ENCODE data around the gene CD86. TPM values are rescaled to one million over a fixed set of nuclear protein-coding genes. Genes with fewer than 3 reads are reported as not detected.

Gene CD86
- total and polyA plus RNA-seq, 4 donors, result 1.7 to 4.0 (median 2.6) TPM

DNA sequence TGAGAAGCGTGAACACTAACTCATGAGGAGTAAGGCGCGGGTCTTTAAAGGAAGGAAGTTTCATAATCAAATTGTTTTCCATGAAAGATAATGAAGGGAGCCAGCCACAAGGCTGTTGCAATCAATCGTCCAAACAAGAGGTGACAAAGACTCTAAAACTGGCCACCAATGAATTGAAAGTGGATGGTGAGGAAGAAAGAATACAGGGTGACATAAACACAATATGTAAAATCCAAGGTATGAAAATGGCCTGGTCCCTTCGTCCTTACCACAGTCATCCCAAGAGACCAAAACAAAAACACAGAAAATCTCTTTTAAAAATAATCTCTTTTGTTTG is 12.0 kb downstream of the CD86 start:
- Histone ChIP-seq H3K4me1 (ENCODE audit: control insufficient read depth in 4 of 4, insufficient read depth in 4 of 4, low read length in 3 of 4) (no peaks in the 10 kb centered on the region), H3K4me3 (ENCODE audit: low read depth in 1 of 3, low read length in 3 of 3) (no peak overlapping the region), H3K27ac (ENCODE audit: low read depth in 1 of 2, low read length in 2 of 2) (no peak overlapping the region), H3K9me3 (ENCODE audit: control insufficient read depth in 4 of 4, low read length in 3 of 4) (no peaks in the 10 kb centered on the region), H3K9ac (ENCODE audit: low read depth in 1 of 2, low read length in 2 of 2) (no peak overlapping the region), H3K36me3 (ENCODE audit: control insufficient read depth in 4 of 4, insufficient read depth in 3 of 4, low read depth in 1 of 4, low read length in 3 of 4) (no peaks in the 10 kb centered on the region), H3K27me3 (ENCODE audit: control insufficient read depth in 4 of 4, insufficient read depth in 4 of 4, low read length in 3 of 4) (no peaks in the 10 kb centered on the region)
- TF ChIP-seq EGR1 (IDR thresholded peaks at IDR 0.05; ENCODE audit: low read depth in 2 of 2) (no peak), FOXA2 (IDR thresholded peaks at IDR 0.05) (no peak), HNF4A (conservative IDR thresholded peaks at IDR 0.05) (no peak), YY1 (IDR thresholded peaks at IDR 0.05) (no peak), HNF4G (IDR thresholded peaks at IDR 0.05) (no peak), GABPA (IDR thresholded peaks at IDR 0.05 in 1 of 2, conservative IDR thresholded peaks at IDR 0.05 in 1 of 2) (no peak), FOXA1 (IDR thresholded peaks at IDR 0.05) (no peak), NR2F2 (IDR thresholded peaks at IDR 0.05) (no peak), SP1 (IDR thresholded peaks at IDR 0.05) (no peak), RXRA (IDR thresholded peaks at IDR 0.05) (no peak)
- TF ChIP-seq, protein P1, sequence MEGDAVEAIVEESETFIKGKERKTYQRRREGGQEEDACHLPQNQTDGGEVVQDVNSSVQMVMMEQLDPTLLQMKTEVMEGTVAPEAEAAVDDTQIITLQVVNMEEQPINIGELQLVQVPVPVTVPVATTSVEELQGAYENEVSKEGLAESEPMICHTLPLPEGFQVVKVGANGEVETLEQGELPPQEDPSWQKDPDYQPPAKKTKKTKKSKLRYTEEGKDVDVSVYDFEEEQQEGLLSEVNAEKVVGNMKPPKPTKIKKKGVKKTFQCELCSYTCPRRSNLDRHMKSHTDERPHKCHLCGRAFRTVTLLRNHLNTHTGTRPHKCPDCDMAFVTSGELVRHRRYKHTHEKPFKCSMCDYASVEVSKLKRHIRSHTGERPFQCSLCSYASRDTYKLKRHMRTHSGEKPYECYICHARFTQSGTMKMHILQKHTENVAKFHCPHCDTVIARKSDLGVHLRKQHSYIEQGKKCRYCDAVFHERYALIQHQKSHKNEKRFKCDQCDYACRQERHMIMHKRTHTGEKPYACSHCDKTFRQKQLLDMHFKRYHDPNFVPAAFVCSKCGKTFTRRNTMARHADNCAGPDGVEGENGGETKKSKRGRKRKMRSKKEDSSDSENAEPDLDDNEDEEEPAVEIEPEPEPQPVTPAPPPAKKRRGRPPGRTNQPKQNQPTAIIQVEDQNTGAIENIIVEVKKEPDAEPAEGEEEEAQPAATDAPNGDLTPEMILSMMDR (IDR thresholded peaks at IDR 0.05; ENCODE audit: low read depth, low read length, missing input control), result no peak
- TF ChIP-seq, protein P2, sequence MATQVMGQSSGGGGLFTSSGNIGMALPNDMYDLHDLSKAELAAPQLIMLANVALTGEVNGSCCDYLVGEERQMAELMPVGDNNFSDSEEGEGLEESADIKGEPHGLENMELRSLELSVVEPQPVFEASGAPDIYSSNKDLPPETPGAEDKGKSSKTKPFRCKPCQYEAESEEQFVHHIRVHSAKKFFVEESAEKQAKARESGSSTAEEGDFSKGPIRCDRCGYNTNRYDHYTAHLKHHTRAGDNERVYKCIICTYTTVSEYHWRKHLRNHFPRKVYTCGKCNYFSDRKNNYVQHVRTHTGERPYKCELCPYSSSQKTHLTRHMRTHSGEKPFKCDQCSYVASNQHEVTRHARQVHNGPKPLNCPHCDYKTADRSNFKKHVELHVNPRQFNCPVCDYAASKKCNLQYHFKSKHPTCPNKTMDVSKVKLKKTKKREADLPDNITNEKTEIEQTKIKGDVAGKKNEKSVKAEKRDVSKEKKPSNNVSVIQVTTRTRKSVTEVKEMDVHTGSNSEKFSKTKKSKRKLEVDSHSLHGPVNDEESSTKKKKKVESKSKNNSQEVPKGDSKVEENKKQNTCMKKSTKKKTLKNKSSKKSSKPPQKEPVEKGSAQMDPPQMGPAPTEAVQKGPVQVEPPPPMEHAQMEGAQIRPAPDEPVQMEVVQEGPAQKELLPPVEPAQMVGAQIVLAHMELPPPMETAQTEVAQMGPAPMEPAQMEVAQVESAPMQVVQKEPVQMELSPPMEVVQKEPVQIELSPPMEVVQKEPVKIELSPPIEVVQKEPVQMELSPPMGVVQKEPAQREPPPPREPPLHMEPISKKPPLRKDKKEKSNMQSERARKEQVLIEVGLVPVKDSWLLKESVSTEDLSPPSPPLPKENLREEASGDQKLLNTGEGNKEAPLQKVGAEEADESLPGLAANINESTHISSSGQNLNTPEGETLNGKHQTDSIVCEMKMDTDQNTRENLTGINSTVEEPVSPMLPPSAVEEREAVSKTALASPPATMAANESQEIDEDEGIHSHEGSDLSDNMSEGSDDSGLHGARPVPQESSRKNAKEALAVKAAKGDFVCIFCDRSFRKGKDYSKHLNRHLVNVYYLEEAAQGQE (IDR thresholded peaks at IDR 0.05), result no peak
- TF ChIP-seq, protein P3, sequence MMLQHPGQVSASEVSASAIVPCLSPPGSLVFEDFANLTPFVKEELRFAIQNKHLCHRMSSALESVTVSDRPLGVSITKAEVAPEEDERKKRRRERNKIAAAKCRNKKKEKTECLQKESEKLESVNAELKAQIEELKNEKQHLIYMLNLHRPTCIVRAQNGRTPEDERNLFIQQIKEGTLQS (IDR thresholded peaks at IDR 0.05), result no peak
- TF ChIP-seq, protein P4, sequence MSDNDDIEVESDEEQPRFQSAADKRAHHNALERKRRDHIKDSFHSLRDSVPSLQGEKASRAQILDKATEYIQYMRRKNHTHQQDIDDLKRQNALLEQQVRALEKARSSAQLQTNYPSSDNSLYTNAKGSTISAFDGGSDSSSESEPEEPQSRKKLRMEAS (IDR thresholded peaks at IDR 0.05), result no peak
- 65% methylated on average over 5 of the region's 5 CpGs for WGBS
- no peak for DNase-seq (ENCODE audit: low spot score)

DNA sequence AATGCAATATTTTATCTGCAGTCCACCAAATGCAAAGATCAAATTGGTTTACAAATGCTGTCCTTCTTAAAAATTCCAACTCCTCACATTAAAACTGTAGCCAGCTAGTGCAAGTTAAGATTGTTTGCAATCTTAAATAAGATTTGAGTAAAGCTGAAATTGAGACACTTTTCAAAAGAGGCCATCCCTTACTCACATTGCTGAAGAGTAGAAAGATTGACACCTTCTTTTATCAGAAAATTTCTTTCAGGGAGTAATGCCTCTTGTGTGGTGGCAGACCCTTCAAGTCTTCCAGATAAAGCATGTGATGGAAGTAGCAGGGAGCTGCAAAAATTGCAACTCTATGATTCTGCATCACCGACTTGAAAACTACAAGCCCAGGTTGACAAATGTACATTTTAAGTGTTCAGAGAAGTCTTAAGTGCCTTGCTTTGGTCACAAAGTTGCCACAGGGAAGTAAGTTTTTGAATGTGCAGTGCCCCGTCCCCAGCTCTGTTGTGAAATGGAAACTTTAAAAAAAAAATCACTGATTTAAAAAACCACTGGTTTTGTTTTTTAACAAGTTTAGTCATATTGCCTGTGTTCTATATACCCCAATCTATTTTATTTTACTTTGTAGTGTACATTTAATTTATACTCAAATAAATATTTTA is 12.6 kb downstream of the CD86 start:
- Histone ChIP-seq H3K4me3 (ENCODE audit: low read depth in 1 of 3, low read length in 3 of 3) (no peak overlapping the region), H3K36me3 (ENCODE audit: control insufficient read depth in 4 of 4, insufficient read depth in 3 of 4, low read depth in 1 of 4, low read length in 3 of 4) (no peaks in the 10 kb centered on the region)
- no peak for DNase-seq (ENCODE audit: low spot score)

More for the DNA sequence above, 12.6 kb downstream of the CD86 start:
- Histone ChIP-seq H3K27me3 (ENCODE audit: control insufficient read depth in 4 of 4, insufficient read depth in 4 of 4, low read length in 3 of 4) (no peaks in the 10 kb centered on the region), H3K9me3 (ENCODE audit: control insufficient read depth in 4 of 4, low read length in 3 of 4) (no peaks in the 10 kb centered on the region), H3K9ac (ENCODE audit: low read depth in 1 of 2, low read length in 2 of 2) (no peak overlapping the region), H3K4me1 (ENCODE audit: control insufficient read depth in 4 of 4, insufficient read depth in 4 of 4, low read length in 3 of 4) (no peaks in the 10 kb centered on the region), H3K27ac (ENCODE audit: low read depth in 1 of 2, low read length in 2 of 2) (no peak overlapping the region)
- 79% methylated on average over 2 of the region's 2 CpGs for WGBS
- no peak for TF ChIP-seq YY1 (IDR thresholded peaks at IDR 0.05)
- no peak for TF ChIP-seq EGR1 (IDR thresholded peaks at IDR 0.05; ENCODE audit: low read depth in 2 of 2)
- TF ChIP-seq FOXA1 (IDR thresholded peaks at IDR 0.05), result no peak
- TF ChIP-seq RXRA (IDR thresholded peaks at IDR 0.05), result no peak

Data from liver (tissue), 9 donors.